ENCODE results near the gene PZP.
"Not testable (repeated sequence)": the region's sequence is repeated elsewhere in the genome, so short reads cannot be mapped to it uniquely, and the experiment has no call there.

PZP gene

DNA sequence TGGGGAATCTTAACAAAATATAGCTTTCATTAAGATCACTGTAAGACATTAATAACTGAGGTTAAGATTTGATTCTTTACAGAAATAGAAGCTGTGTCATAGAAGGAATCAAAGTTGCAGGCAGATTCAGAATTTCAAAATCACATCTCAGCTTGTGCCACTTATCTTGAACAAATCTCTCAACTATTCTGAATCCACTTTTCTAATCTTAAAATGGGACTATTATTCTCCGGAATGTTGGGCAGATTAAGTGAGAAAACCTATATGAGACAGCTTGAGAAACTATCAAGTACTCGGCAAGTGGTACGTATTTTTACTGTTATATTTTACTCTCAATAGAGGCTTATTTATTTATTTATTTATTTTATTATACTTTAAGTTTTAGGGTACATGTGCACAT is 28.4 kb downstream of the PZP start:
- no peak for DNase-seq

DNA sequence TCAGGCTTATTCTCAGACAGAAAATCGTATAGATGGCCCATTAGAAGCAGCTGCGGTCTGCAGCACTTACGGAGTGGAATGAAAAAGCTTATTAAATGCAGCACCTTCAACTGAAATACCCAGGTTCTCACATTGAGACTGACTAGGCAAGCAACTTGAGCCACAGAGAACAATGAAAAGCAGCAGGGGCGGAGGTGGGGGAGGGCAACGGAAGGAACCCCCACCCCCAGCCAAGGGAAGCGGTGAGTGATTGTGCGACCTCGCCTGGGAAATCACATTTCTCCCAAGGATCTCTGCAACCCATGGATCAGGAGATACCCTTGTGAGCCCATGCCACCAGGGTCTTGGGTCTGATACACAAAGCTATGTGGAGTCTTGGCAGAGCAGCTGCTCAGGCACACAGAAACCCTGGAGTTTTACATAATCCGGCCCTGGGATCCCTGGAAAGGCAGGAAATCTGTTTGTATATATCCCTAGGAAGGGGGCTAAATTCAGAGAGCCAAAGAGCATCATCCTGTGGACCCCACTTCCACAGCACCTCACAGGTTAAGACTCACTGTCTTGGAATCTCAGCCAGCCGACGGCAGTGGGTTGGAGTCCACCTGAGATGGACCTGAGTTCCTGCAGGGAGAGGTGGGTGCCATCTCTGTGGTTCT is 38.1 kb downstream of the PZP start:
- no peak for DNase-seq

DNA sequence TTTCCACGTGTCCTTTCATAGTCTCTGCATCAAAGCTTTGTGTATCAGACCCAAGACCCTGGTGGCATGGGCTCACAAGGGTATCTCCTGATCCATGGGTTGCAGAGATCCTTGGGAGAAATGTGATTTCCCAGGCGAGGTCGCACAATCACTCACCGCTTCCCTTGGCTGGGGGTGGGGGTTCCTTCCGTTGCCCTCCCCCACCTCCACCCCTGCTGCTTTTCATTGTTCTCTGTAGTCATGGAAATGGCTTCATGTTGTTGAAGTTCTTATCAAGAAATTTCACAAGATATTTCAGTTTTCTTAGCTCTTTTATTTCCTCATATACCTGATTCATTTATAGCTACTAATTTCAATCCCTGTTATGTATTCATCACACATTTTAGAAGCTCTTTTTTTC is 40.9 kb downstream of the PZP start:
- not testable (repeated sequence) for DNase-seq

DNA sequence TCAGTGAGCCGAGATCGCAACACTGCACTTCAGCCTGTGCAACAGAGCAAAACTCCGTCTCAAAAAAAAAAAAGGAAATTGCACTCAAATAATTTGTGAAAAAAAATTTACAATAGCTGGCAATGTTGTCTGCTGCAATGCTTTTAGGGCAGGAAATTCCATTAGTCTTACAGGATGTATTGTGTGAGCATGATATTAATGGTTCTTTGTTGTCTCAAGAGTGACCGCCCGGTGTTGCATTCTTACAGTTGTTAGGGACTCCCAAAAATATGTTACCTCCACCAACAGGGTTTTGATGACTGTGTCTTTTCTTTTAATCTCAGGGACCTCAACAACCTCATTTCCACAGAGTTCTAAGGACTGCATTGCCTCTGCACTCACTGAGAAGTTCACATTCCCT is 44.8 kb downstream of the PZP start:
- no peak for DNase-seq

DNA sequence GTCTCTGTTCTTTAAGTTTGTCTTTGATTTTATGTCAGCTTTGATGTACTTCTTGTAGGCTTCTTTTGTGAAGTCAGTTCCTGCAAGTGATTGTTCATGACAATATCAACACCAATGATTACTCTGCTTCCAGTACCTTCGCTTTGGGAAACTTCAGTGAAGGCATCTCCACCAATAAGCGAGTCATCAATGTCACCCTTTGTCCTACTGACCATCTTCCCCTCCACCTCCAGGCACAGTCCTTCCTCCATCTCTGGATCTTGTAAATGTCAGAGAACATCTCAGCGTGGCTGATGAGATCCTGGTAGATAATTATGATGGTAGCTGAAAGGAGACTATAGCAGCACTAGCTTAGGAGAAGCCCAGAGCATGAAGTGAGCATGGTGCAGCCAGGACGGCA is 52.1 kb downstream of the PZP start:
- DNase-seq: no peak

DNA sequence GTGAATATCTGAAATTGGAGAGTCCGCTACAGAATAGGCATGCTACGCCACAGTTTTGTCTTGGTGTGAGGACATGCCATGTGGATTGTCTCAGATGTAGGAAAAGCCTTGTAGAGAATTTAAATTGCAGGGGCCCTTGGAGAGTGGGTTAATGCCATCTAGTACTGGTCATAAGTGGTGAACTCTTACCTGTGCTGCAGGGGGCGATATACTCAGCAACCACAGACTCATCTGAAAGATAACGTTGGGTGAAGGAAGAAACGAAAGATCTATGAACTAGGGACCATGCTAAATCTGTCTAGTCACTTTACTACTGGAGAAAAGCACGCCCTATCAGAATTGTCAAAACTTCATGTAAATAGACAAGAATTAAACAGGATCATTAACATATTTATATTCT is 58.8 kb downstream of the PZP start:
- no peak for DNase-seq

DNA sequence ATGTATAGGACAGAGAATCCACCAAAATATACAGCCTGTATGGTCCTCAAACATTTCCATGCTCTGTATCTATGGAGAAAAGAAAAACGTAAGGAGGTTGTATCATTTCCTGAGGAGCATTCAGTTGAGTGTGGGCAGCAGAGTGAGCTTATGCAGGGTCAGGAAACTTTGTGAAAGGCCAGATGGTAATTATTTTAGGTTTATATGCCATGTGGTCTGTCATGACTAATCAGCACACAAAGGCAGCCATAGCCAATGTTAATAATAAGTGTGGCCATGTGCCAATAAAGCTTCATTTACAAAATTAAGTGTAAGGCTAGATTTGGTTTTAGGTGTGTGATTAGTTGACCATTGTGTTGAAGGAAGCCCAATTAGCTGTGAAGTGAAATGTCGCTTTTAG is 59.3 kb downstream of the PZP start:
- DNase-seq: no peak

DNA sequence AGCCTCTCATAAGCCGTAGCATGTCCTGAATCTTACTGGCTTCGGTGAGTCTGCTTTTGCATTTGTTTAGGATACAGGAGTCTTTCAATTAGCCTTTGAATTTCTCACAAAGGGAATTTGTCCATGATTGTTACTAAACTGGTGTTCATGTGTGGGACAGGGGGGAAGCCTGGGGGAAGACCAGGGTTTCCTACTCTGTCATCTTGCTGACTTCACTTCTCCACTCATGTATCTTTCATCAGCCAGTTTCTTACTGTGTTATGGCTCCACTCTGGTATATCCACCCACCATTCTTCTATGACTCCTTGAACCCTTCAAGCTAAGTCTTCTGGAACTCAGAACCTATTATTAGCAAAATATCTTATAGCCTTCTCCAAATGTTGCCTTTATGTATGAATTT is 60.7 kb downstream of the PZP start:
- no peak for DNase-seq

DNA sequence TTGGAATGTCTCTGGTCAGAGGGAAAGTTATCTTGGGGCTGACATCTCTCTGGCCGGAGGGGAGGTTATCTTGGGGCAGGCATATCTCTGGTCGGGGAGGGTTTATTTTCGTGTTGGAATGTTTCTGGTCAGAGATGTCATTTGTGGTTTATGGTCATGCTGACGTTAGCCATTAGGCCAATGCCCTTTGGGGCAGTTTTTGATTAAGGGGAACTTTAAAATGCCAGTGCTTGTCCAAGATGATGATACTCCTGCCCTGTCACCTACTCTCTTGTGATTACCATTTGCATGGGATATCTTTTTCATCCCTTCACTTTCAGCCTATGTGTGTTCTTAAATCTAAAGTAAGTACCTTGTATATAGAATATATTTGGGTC is 63.5 kb downstream of the PZP start:
- no peak for DNase-seq

DNA sequence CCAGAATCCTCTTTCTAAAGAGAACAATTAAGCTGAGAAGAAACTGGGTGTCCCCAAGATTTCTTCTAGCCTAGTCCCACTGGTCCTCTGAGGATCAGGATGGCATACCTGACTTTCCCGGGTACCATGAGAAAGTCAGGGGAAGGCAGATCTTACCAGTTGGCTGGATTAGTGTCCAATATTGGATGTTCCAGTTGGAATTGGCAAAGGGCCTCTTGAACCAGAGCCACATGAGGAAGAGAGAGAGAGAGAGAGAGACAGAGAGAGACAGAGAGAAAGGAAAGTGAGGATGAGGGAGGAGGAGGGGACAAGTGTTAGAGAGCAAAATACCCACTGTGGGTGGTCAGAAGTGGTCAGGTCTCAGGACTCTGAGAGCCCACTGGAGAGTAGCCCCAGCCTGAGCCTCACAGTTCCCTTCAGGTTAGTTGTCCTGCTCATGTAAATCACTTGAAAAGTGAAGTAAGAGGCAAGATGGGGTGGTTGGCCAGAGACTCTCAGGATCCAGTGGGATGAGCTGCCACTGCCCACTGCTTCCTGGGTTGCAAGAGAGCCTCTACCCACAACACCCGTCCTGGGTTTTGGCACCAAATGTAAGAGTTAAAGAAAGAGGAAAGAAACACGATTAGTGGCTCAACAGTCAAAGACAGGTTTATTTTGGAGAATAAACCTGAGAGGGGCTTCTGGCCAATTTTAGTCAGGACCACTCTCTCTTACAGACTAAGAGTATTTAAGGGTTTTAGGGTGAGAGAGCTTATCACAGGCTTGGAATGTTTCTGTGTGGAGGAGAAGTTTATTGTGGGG is 64.1 kb downstream of the PZP start:
- DNase-seq: no peak

DNA sequence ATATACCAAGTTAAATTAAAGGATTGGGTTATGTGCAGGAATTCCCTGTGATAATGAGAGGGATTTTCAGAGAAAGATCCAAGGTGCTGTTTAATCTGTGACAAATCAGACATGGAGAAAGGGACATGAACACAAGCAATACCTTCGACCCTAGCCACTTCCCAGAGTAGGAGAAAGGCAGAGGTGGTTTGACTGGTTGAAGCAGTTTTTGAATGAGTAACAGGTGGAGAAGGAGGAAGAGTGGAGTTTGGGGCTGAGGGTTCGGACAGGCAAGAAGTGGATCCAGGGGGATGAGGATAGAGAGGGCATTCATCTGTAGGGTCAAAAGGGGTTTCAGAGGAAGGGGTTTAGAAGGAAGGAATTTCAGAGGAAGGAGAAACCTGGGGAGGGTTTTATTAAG is 65.1 kb downstream of the PZP start:
- no peak for DNase-seq

DNA sequence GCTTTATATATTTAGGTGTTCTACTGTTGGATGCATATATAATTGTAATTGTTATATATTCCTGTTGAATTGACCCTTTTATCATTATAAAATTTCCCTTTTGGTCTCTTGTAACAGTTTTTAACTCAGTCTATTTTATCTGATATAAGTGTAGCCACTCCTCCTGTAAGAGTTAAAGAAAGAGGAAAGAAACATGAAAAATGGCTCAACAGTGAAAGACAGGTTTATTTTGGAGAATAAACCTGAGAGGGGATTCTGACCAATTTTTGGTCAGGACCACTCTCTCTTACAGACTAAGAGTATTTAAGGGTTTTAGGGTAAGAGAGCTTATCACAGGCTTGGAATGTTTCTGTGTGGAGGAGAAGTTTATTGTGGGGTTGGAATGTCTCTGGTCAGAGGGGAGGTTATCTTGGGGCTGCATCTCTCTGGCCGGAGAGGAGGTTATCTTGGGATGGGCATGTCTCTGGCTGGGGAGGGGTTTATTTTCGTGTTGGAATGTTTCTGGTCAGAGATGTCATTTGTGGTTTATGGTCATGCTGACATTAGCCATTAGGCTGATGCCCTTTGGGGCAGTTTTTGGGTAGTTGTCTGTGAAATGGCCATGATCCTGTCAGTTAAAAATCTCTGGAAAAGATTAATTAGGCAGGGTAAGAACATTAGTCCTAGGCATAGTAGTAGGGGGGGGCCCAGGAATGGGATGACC is 68.5 kb downstream of the PZP start:
- DNase-seq: not testable (repeated sequence)

DNA sequence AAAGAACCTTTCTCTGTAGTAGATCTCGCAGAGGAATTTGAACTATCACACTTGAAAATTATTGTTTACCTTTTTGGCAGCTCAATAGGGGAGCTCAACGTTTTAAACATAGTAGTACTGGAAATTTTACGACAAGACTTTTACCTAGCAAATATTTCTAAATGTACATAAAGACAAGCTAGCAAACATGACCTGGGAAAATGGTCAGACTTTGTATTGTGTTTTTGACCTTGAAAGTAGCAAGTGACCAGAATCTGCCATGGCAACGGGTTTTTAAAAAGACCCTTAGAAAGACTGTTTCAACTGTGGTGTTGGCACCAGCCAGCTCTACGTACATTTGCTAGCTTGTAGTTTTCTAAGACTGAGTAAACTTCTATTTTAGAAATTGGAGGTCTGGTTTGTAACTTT is 72.3 kb downstream of the PZP start:
- no peak for DNase-seq

DNA sequence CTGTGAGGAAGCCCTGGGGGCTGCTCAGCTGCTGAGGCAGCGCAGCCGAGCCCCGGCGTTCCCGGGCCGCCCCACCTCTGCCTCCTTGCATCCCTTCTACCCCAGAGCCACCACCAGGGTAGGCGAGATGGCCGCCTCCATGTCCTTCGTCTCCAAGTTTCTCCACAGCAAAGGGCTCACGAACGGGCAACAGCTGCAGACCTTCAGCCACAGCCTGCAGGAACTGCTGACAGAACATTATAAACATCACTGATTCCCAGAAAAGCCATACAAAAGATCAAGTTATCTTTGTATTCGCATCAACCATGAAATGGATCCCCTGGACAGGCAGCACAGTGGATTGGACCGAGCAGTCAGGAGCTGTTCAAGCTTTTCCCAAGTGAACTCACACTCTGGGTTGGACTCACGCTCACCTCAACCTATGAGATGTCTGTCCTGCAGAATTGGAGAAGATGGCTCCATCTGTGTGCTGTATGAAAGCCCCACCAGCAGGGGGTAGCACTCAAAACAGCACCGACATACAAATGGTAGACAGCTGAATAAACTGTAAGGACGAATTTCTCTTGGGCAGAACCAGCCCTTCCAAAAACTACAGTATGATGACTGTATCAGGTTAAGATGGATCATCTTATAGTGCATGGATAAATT is 73.1 kb downstream of the PZP start:
- DNase-seq: peak; percentile 33

DNA sequence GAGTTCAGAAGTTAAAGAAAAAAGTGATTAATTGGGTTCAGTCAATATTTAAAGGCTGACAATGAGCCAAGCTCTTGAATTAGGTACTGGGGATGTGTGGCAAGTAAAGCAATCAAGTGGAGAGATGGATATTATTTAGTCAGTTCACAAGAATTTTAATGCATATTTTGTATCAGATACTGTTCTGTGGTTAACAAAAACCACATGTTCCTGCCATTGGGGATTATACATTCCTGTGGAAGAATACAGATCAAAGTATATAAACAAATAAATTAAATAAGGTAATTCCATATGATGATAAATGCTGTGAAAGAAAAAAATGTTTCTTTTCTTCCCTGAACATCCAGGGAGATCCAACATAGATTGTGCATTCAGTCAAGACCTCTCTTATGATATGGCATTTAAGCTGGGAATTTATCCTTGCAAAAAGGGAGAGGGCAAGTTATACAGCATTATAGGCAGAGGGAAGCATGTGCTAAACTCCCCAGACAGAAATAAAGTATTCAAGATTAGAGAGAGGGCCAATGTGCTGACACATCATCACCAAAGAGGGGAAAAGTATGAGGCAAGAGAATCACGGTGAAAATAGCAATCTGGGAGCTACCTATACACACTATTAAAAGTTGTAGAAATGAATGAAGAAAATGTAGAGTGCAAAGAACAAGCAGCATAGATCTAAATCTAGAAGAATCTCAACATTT is 74.8 kb downstream of the PZP start:
- DNase-seq: no peak

DNA sequence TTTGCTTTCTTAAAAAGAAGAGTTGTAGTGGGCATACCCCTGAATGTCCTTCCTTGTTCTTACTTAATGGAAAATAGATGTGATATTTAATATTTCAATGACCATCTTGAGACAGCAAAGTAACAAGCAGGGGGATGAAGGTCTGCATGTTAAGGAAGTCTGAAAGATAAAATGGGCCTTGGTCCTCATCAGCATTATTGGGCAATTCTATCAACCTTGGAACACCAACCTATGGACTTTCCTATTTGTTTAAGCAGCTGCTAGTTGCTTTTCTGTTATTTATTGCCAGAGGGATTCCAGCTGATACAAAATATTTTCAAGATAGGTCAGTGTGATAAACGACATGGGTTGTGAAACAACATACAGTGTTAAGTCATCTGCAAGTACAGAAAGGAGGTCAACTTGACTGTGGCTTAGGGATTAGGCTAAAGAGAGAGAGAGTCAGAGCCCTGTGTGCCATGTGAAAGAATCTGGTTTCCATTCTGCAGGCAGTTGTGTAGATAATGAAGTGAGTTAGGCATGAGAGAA is 76.1 kb downstream of the PZP start:
- no peak for DNase-seq

DNA sequence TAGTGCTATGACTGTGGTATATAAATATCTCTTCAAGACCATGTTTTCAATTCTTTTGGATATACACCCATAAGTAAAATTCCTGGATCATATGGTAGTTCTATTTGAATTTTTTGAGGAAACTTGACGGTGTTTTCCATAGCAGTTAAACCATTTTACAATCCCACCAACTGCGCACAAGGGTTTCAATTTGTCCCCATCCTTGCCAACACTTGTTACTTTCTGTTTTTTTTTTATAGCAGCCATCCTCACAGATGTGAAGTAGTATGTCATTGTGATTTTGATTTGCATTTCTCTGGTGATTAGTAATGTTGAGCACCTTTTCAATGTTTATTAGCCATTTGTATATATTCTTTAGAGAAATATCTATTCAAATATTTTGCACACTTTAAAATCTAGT is 78.0 kb downstream of the PZP start:
- DNase-seq: no peak

DNA sequence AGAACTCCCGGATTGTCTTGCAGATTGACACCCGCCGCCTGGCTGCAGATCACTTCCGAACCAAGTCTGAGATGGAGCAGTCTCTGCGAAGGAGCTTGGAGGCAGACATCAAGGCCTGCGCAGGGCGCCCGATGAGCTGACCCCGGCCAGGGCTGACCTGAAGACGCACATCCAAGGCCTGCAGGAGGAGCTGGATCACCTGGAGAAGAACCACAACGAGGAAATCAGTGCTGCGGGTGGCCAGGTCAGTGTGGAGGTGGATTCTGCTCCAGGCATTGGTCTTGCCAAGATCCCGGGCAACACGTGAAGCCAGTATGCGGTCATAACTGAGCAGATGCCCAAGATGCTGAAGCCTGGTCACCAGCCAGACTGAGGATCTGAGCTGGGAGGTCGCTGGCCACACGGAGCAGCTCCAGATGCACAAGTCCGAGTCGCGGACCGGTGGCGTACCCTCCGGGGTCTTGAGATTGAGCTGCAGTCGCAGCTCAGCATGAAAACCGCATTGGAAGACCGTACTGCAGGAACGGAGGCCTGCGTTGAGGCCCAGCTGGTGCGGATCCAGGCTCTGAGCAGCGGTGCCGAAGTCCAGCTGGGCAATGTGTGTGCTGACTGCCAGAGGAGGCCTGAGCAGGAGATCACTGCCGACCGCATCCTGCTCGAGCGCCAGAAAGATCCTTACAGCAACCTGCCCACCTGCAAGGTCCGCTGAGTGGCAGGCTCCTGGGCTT is 80.1 kb downstream of the PZP start:
- DNase-seq: no peak

DNA sequence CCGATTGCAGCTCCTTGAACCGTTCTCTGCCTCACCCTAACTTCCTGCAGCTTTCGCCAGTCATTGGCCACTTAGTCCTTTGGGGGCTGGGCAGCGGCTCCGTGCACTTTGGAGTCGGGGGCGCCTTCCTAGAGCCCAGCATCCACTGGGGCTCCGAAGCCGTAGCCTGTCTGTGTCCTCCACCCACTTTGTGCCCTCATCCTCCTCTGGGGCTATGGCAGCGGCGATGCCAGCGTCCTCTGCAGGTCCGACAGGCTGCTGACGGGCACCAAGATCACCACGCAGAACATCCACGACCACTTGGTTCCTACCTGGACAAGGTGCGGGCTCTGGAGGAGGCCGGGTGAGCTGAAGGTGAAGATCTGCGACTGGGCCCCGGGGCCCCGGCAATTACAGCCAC is 80.7 kb downstream of the PZP start:
- DNase-seq: no peak

DNA sequence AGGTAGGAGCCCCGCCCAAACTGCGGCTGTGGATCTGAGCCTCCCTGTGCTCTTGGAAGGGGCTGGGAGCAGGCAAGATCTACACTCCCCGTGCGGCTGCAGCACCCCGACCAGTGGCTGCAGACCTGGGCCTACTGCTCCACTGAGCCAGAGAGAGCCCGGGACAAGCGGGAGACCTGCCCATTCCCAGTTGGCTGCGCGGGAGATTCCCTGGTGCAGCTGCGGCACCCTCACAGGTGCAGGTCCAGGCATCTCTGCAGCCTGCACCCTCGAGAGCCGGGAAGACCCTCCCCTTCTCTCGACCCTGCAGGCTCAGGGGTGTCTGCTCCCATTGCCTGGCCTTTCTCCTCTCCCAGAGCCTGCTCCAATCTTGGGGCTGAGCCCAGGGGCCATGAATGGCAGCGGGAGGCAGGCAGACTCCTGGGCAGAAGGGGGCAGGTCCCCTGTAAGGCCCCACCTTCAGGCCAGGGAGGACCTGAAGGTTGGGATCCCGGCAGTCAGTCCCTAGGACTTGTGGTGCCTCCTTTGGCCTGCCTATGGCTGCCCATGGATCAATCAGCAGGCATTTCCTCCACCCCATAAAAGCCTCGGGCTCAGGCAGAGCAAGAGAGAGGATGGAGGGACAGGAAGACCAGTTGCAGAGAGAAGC is 83.7 kb downstream of the PZP start:
- DNase-seq: no peak

DNA sequence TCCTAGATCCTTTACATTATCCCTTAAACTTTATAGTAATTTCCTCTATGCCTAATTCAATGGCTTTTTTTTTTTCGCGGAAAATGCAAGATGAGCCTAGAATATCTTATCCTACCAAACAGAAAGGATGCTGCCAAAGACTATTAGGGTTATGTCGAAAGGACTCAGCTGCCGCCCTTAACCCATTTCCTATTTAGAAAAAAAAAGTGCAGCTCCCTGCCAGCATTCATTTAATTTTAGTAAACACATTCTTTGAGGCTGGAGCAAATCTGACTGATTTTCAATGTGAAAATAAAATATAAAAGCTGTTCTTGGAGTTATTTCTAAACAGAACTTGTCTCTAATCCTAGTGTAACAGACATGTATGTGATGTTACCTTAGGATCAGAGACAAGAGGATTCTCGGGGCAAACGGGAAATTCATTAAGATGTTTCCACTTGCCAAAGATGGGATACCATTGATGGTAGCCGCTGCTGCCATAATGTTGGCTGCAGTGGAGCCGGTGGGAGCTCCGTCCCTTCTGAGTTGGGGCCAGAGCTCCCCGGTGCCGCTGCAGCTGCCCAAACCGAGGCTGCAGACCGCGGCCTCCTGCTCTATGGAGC is 84.3 kb downstream of the PZP start:
- DNase-seq: no peak

All from RPMI8226 (cell line).